ENCODE measurements around the gene MAST3. TPM values are rescaled to one million over a fixed set of nuclear protein-coding genes. Genes with fewer than 3 reads are reported as not detected.

Gene MAST3
- polyA plus RNA-seq, 1 experiment: 2.8 TPM

DNA sequence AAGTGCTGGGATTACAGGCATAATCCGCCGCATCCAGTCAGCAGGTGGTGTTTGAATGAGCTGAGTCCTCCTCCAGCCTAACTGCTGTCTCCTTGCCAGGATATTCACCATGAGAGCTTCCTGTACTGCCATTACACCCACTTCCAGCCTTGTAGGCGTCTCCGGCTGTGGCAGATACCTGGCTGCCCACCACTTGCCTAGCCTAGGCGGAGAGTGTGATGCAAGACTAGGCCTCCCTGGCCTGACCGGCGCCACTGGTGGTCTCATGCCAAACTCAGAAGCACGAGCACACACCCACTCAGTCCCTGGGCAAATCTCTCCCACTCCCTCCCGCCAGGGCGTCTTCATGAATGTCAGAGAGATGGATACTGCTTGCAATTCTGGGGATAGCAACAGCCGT, 27.4 kb upstream of the MAST3 start:
- Histone ChIP-seq H3K27me3 (ENCODE audit: control insufficient read depth, insufficient read depth, low read length) (no peaks in the 10 kb centered on the region), H3K36me3 (ENCODE audit: control insufficient read depth, insufficient read depth, low read length) (no peaks in the 10 kb centered on the region), H3K4me3 (ENCODE audit: low read depth, low read length) (no peak overlapping the region)
- ChIA-PET CTCF (interaction anchor here (1.1 kb wide), 1 partner anchor 11 kb away, joined by 3 read pairs; no protein-coding TSS in a partner anchor), POLR2A (no interaction called here)
- DNase-seq (ENCODE audit: low read depth): no peak
- TF ChIP-seq CTCF (IDR thresholded peaks at IDR 0.05; ENCODE audit: insufficient read depth, low read depth, low read length): no peak

- no peak for TF ChIP-seq CTCF (IDR thresholded peaks at IDR 0.05; ENCODE audit: insufficient read depth, low read depth, low read length)
- ChIA-PET CTCF (interaction anchor here (0.6 to 1.5 kb wide), 4 partner anchors 10 to 278 kb away, joined by 3 to 5 read pairs (median 4); no protein-coding TSS in a partner anchor), POLR2A (no interaction called here)
- DNase-seq (ENCODE audit: low read depth): no peak
- Histone ChIP-seq H3K36me3 (ENCODE audit: control insufficient read depth, insufficient read depth, low read length) (no peaks in the 10 kb centered on the region), H3K4me3 (ENCODE audit: low read depth, low read length) (no peak overlapping the region), H3K27me3 (ENCODE audit: control insufficient read depth, insufficient read depth, low read length) (no peaks in the 10 kb centered on the region)
These were observed 25.2 kb upstream of the MAST3 start for GRCh38 chr19:18072335-18072734.

- H3K4me3 ChIP-seq (ENCODE audit: low read depth, low read length): no peak overlapping the region
- CTCF ChIA-PET: no interaction called here
These were observed 24.4 kb upstream of the MAST3 start for GRCh38 chr19:18073197-18073596.

GRCh38 chr19:18074192-18074591, 23.4 kb upstream of the MAST3 start:
- no peaks in the 10 kb centered on the region for H3K27me3 ChIP-seq (ENCODE audit: control insufficient read depth, insufficient read depth, low read length)
- CTCF ChIA-PET: interaction anchor here (0.6 kb wide), 1 partner anchor 17 kb away, joined by 3 read pairs; no protein-coding TSS in a partner anchor
- no peak for DNase-seq (ENCODE audit: low read depth)
- TF ChIP-seq CTCF (IDR thresholded peaks at IDR 0.05; ENCODE audit: insufficient read depth, low read depth, low read length): peak; percentile 14; the same call in 1 of the 2 replicates
- no peak overlapping the region for H3K4me3 ChIP-seq (ENCODE audit: low read depth, low read length)
- H3K36me3 ChIP-seq (ENCODE audit: control insufficient read depth, insufficient read depth, low read length): no peaks in the 10 kb centered on the region
- POLR2A ChIA-PET: no interaction called here

More at GRCh38 chr19:18073197-18073596, 24.4 kb upstream of the MAST3 start:
- Histone ChIP-seq H3K36me3 (ENCODE audit: control insufficient read depth, insufficient read depth, low read length) (no peaks in the 10 kb centered on the region), H3K27me3 (ENCODE audit: control insufficient read depth, insufficient read depth, low read length) (no peaks in the 10 kb centered on the region)
- no peak for TF ChIP-seq CTCF (IDR thresholded peaks at IDR 0.05; ENCODE audit: insufficient read depth, low read depth, low read length)
- no peak for DNase-seq (ENCODE audit: low read depth)
- POLR2A ChIA-PET: no interaction called here

- TF ChIP-seq CTCF (IDR thresholded peaks at IDR 0.05; ENCODE audit: insufficient read depth, low read depth, low read length): no peak
- POLR2A ChIA-PET: no interaction called here
- DNase-seq (ENCODE audit: low read depth): no peak
- H3K36me3 ChIP-seq (ENCODE audit: control insufficient read depth, insufficient read depth, low read length): no peaks in the 10 kb centered on the region
- CTCF ChIA-PET: no interaction called here
- no peaks in the 10 kb centered on the region; the same call in 1 of the 2 replicates for H3K27me3 ChIP-seq (ENCODE audit: control insufficient read depth, insufficient read depth, low read length)
- H3K4me3 ChIP-seq (ENCODE audit: low read depth, low read length): no peak overlapping the region
These were observed 13.5 kb upstream of the MAST3 start for GRCh38 chr19:18083929-18084684.
